WTC11 (cell line): ENCODE measurements around the gene BRSK2. TPM values are rescaled to one million over a fixed set of nuclear protein-coding genes. Genes with fewer than 3 reads are reported as not detected.
"Not testable (repeated sequence)": the region's sequence is repeated elsewhere in the genome, so short reads cannot be mapped to it uniquely, and the experiment has no call there.

Experiments
- ATAC-seq: fragments of 200-7000 bp; cut with Tn5 transposase; 2 replicates; pipeline ENCODE4 v1.10.0; 2021; ENCODE audit warnings: mild to moderate bottlenecking, moderate library complexity
- CTCF ChIA-PET: fragments of 300-600 bp; sonication (Branson Sonifier 250); formaldehyde crosslinking; loops from one replicate; lab custom pipeline; 2021; ENCODE audit warnings: antibody characterized with exemption; lab: Charles Lee
- POLR2A ChIA-PET: fragments of 350-600 bp; sonication (Branson Sonifier 250); formaldehyde crosslinking; loops from one replicate; lab custom pipeline; 2021; ENCODE audit warnings: antibody characterized with exemption; lab: Charles Lee
- DNase-seq: peaks from one replicate; pipeline ENCODE4 v3.0.0; 2021; ENCODE audit warnings: low spot score
- H3K27ac Mint-ChIP-seq: 2 replicates; pipeline ENCODE4 v1.8.0; 2021; ENCODE audit warnings: mixed read lengths
- H3K27me3 Mint-ChIP-seq: 2 replicates; pipeline ENCODE4 v1.8.0; 2021; ENCODE audit warnings: low read depth, mild to moderate bottlenecking, moderate library complexity, mixed read lengths
- H3K36me3 Mint-ChIP-seq: 2 replicates; pipeline ENCODE4 v1.8.0; 2021; ENCODE audit warnings: mixed read lengths
- H3K4me1 Mint-ChIP-seq: 2 replicates; pipeline ENCODE4 v1.8.0; 2022; ENCODE audit warnings: mixed read lengths
- H3K4me3 Mint-ChIP-seq: 2 replicates; pipeline ENCODE4 v1.8.0; 2021; ENCODE audit warnings: mild to moderate bottlenecking, moderate library complexity, mixed read lengths
- H3K9me3 Mint-ChIP-seq: 2 replicates; pipeline ENCODE4 v1.8.0; 2021; ENCODE audit warnings: mixed read lengths
- AFF4 ChIP-seq: sonication (generic); formaldehyde crosslinking; IDR thresholded peaks from 2 replicates; pipeline ENCODE4 v1.8.1; 2023; ENCODE audit warnings: mild to moderate bottlenecking, missing genetic modification reagents, borderline replicate concordance
- CDX4 ChIP-seq: fragments of 250-450 bp; sonication (Bioruptor Pico); IDR thresholded peaks from 2 replicates; pipeline ENCODE4 v1.9.0; 2021; ENCODE audit warnings: moderate library complexity, mild to moderate bottlenecking, inconsistent platforms, borderline replicate concordance
- E2F4 ChIP-seq: sonication (generic); formaldehyde crosslinking; IDR thresholded peaks from 2 replicates; pipeline ENCODE4 v1.8.1; 2022; ENCODE audit warnings: low read depth, mild to moderate bottlenecking, moderate library complexity, missing genetic modification reagents, borderline replicate concordance
- EMX1 ChIP-seq: fragments of 250-450 bp; sonication (Bioruptor Pico); IDR thresholded peaks from 2 replicates; pipeline ENCODE4 v1.8.0; 2021; ENCODE audit warnings: mild to moderate bottlenecking
- ESRRA ChIP-seq: sonication (generic); formaldehyde crosslinking; IDR thresholded peaks from 2 replicates; pipeline ENCODE4 v1.8.1; 2022; ENCODE audit warnings: mild to moderate bottlenecking, missing genetic modification reagents, borderline replicate concordance
- NR1H2 ChIP-seq: sonication (generic); formaldehyde crosslinking; IDR thresholded peaks from 2 replicates; pipeline ENCODE4 v1.9.0; 2021; ENCODE audit warnings: mild to moderate bottlenecking, moderate library complexity, missing genetic modification reagents
- OVOL2 ChIP-seq: fragments of 250-450 bp; sonication (Bioruptor Pico); IDR thresholded peaks from 2 replicates; pipeline ENCODE4 v1.9.0; 2021; ENCODE audit warnings: mild to moderate bottlenecking, borderline replicate concordance
- TCF7 ChIP-seq: sonication (generic); formaldehyde crosslinking; IDR thresholded peaks from 2 replicates; pipeline ENCODE4 v1.8.0; 2022; ENCODE audit warnings: mild to moderate bottlenecking, low read depth, missing genetic modification reagents, moderate library complexity
- TEAD4 ChIP-seq: sonication (generic); formaldehyde crosslinking; IDR thresholded peaks from 2 replicates; pipeline ENCODE4 v1.8.0; 2022; ENCODE audit warnings: mild to moderate bottlenecking, missing genetic modification reagents
- total RNA-seq: library from RNA; stranded (reverse); gene quantifications from 3 replicates; pipeline ENCODE4 v1.2.3, GENCODE V29; 2021
- TF ChIP-seq, protein P1 (sequence below): sonication (generic); formaldehyde crosslinking; IDR thresholded peaks from 2 replicates; pipeline ENCODE4 v1.8.0; 2022; ENCODE audit warnings: mild to moderate bottlenecking, missing genetic modification reagents
- TF ChIP-seq, protein P2 (sequence below): sonication (generic); formaldehyde crosslinking; IDR thresholded peaks from 2 replicates; pipeline ENCODE4 v1.8.1; 2023; ENCODE audit warnings: mild to moderate bottlenecking, missing genetic modification reagents

Gene BRSK2
- total RNA-seq, 1 experiment from 2014 or later = 34.5 TPM

DNA sequence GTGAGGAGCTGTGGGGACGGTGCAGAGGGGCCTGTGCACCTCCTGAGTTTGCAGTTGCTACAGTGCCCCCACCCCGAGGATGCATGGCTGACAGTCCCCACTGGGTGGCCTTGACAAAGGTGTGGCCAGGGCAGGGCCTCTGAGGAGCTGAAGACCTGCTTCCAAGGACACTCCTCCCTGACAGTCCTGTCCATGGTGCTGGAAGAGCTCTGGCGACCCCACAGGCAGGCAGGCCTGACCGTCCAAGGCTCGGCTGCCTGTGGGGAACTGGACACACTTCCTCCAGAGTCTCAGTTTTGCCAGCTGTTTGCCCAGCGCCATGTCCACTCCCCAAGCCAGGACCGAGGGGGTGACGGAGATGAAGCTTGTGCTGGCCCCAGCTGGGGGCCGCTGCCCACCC, 32.7 kb downstream of the BRSK2 start:
- H3K27me3 Mint-ChIP-seq = peaks cover 10% of the 10 kb centered on the region
- no peak overlapping the region for H3K27ac Mint-ChIP-seq
- ChIA-PET CTCF (interaction anchor here (0.9 to 1.3 kb wide), 6 partner anchors 14 to 124 kb away, joined by 3 to 5 read pairs (median 3); no protein-coding TSS in a partner anchor), POLR2A (interaction anchor here (0.9 kb wide), 1 partner anchor 15 kb away, joined by 3 read pairs; no protein-coding TSS in a partner anchor)
- no peak overlapping the region for H3K4me3 Mint-ChIP-seq
- peaks cover 11% of the 10 kb centered on the region for H3K9me3 Mint-ChIP-seq
- DNase-seq (peak; percentile 42), ATAC-seq (peak; percentile 55)
- peaks cover 19% of the 10 kb centered on the region for H3K36me3 Mint-ChIP-seq
- no peaks in the 10 kb centered on the region for H3K4me1 Mint-ChIP-seq
- TF ChIP-seq OVOL2 = no peak
- 0 out of 2 replicates have a peak, but pooled peaks have one; percentile 48 for TF ChIP-seq TCF7
- TF ChIP-seq CDX4 = no peak
- 0 out of 2 replicates have a peak, but pooled peaks have one; percentile 12 for TF ChIP-seq TEAD4 (CRISPR knock-in tag)
- peak; percentile 31; the same call in 1 of the 2 replicates for TF ChIP-seq E2F4 (CRISPR knock-in tag)

- Mint-ChIP-seq H3K4me3 (no peak overlapping the region), H3K27ac (no peak overlapping the region), H3K27me3 (peaks cover 10% of the 10 kb centered on the region), H3K9me3 (peaks cover 11% of the 10 kb centered on the region), H3K4me1 (no peaks in the 10 kb centered on the region), H3K36me3 (peaks cover 19% of the 10 kb centered on the region)
- DNase-seq = no peak
- POLR2A ChIA-PET = interaction anchor here (0.9 kb wide), 1 partner anchor 16 kb away, joined by 3 read pairs; no protein-coding TSS in a partner anchor
- TF ChIP-seq NR1H2 = no peak
- TF ChIP-seq EMX1 = no peak
- TF ChIP-seq, protein P1, sequence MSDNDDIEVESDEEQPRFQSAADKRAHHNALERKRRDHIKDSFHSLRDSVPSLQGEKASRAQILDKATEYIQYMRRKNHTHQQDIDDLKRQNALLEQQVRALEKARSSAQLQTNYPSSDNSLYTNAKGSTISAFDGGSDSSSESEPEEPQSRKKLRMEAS (CRISPR knock-in tag) = no peak
- no peak for TF ChIP-seq E2F4 (CRISPR knock-in tag)
- no peak for TF ChIP-seq ESRRA
- TF ChIP-seq AFF4 (CRISPR knock-in tag) = no peak
- TF ChIP-seq, protein P2, sequence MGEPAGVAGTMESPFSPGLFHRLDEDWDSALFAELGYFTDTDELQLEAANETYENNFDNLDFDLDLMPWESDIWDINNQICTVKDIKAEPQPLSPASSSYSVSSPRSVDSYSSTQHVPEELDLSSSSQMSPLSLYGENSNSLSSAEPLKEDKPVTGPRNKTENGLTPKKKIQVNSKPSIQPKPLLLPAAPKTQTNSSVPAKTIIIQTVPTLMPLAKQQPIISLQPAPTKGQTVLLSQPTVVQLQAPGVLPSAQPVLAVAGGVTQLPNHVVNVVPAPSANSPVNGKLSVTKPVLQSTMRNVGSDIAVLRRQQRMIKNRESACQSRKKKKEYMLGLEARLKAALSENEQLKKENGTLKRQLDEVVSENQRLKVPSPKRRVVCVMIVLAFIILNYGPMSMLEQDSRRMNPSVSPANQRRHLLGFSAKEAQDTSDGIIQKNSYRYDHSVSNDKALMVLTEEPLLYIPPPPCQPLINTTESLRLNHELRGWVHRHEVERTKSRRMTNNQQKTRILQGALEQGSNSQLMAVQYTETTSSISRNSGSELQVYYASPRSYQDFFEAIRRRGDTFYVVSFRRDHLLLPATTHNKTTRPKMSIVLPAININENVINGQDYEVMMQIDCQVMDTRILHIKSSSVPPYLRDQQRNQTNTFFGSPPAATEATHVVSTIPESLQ (CRISPR knock-in tag) = no peak
- CTCF ChIA-PET = interaction anchor here (0.9 to 1.3 kb wide), 5 partner anchors 13 to 124 kb away, joined by 3 to 5 read pairs (median 3); no protein-coding TSS in a partner anchor
- no peak for ATAC-seq
Observed at GRCh38 chr11:1422981-1423380, 33.2 kb downstream of the BRSK2 start.

GRCh38 chr11:1423406-1423805, 33.7 kb downstream of the BRSK2 start:
- Mint-ChIP-seq H3K9me3 (peaks cover 11% of the 10 kb centered on the region), H3K36me3 (peaks cover 16% of the 10 kb centered on the region)
- DNase-seq, ATAC-seq, POLR2A ChIA-PET, H3K27ac Mint-ChIP-seq, H3K4me1 Mint-ChIP-seq, H3K27me3 Mint-ChIP-seq, H3K4me3 Mint-ChIP-seq: not testable (repeated sequence)
- CTCF ChIA-PET = interaction anchor here (0.9 kb wide), 1 partner anchor 30 kb away, joined by 3 read pairs; no protein-coding TSS in a partner anchor
